Esophagus (tissue), 2 donors: ENCODE data around the gene ELMO3. TPM values are rescaled to one million over a fixed set of nuclear protein-coding genes. Genes with fewer than 3 reads are reported as not detected.

Experiments used
- H3K27ac ChIP-seq, 2 donors: one replicate each; pipeline ENCODE4 v1.5.1; 2013; ENCODE audit warnings: low read depth in 2 of 2, mild to moderate bottlenecking in 2 of 2, inconsistent platforms in 1 of 2, low read length in 1 of 2, moderate library complexity in 1 of 2
- H3K27me3 ChIP-seq, 2 donors: one replicate each; pipeline ENCODE4 v1.6.1; 2013; ENCODE audit warnings: low read length in 2 of 2, control low read depth in 1 of 2, mild to moderate bottlenecking in 1 of 2; ENCODE audit not compliant: insufficient read depth in 2 of 2, control insufficient read depth in 1 of 2
- H3K36me3 ChIP-seq, 2 donors: one replicate each; pipeline ENCODE4 v1.6.1; 2013; ENCODE audit warnings: low read length in 1 of 2; ENCODE audit not compliant: control insufficient read depth in 2 of 2, insufficient read depth in 2 of 2
- H3K4me1 ChIP-seq, 2 donors: one replicate each; pipeline ENCODE4 v1.6.1; 2013; ENCODE audit warnings: low read length in 1 of 2; ENCODE audit not compliant: control insufficient read depth in 2 of 2, insufficient read depth in 2 of 2
- H3K4me3 ChIP-seq, 2 donors: one replicate each; pipeline ENCODE4 v1.5.1; 2013; ENCODE audit warnings: low read length in 2 of 2, mild to moderate bottlenecking in 2 of 2, low read depth in 1 of 2, moderate library complexity in 1 of 2
- H3K9me3 ChIP-seq, 2 donors: one replicate each; pipeline ENCODE4 v1.6.1; 2013; ENCODE audit warnings: mild to moderate bottlenecking in 2 of 2, low read depth in 1 of 2, low read length in 1 of 2, moderate library complexity in 1 of 2; ENCODE audit not compliant: control insufficient read depth in 2 of 2, insufficient read depth in 1 of 2
- WGBS, 2 donors: extraction: QIAGEN DNeasy Blood & Tissue Kit; methylation state at CpG; one replicate each; pipeline ENCODE4 v1.1.7; 2013; 5-methylcytosine and 5-hydroxymethylcytosine counted together
- polyA plus RNA-seq, 2 donors: library from polyadenylated mRNA; stranded (reverse); fragments of 200-250 nt; gene quantifications; one replicate each; pipeline ENCODE4 v1.2.3, GENCODE V29; 2013
- donor health status: healthy with polysubstance abuse.
- donor health status: Bipolar disorder and iron deficiency.

Gene ELMO3
- polyA plus RNA-seq, 2 donors, result 21.5 to 23.7 TPM

DNA sequence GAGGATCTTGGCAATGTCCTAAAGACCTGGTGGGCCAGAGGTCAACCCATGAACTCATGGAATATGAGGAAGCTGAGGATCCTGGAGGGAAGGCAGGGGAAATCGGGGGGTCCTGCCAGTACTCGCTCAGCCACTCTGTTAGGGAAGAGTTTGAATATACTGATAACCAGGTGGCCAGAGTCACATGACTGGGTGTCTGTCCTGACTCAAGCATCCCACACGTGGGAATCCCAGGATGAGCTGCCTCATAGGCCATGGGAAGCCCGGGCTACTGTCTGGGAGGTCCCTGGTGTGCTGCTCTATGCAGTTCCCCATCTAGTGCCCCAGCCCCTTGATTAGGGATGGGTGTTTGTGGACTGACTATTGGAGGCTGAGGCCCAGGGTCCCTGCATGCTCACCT, 10.6 kb upstream of the ELMO3 start:
- Histone ChIP-seq H3K9me3 (no peaks in the 10 kb centered on the region), H3K4me3 (no peak overlapping the region), H3K27ac (no peak overlapping the region), H3K36me3 (no peaks in the 10 kb centered on the region), H3K4me1 (peaks cover 16 to 23% of the 10 kb centered on the region in 2 donors), H3K27me3 (no peaks in the 10 kb centered on the region)
- WGBS, 2 donors, result 81 to 83% methylated on average over 4 of the region's 4 CpGs

DNA sequence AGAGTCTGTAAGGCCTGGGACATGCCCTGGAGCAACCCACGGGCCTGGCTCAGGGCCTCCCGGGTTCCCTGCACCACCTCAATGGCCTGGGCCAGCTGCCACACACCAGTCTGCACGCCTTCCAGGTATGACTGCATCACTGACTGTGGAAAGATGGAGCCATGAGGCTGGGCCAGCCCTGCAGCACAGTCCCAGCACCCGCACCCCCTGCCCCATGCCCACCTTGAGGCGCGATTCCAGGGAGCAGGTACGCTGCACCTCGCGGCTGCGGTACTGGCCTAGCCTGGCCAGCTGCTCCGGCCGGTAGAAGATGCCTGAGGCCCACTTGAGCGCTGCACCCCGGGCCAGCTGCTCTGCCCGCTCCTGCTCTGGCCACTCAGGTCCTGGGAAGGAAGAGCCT, 10.1 kb upstream of the ELMO3 start:
- Histone ChIP-seq H3K4me1 (peaks cover 17 to 27% of the 10 kb centered on the region in 2 donors), H3K9me3 (no peaks in the 10 kb centered on the region), H3K27me3 (no peaks in the 10 kb centered on the region), H3K27ac (no peak overlapping the region), H3K4me3 (no peak overlapping the region), H3K36me3 (peaks cover 0 to under 1% of the 10 kb centered on the region in 2 donors)
- WGBS, 2 donors, result 87 to 90% methylated on average over 15 of the region's 15 CpGs

DNA sequence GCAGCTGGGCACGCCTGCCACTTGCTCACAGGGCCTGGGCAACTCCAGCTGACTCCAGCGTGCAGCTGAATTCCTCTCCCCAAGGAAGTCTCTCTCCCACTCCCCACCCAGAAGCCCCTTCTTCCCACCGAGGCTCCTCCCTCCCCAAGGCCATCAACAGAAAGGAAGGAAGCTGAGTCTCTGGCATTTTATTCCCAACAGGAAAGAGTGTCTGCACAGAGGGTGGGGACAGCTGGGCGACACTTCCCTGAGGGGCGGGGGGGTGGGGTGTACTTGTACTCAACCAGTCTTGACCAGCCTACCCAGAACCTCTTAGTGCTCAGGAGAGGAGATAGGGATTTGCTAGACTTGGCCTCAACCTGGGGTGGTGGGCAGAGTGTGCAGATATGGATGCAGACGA, 8.9 kb upstream of the ELMO3 start, which contains the start of gene EXOC3L1:
Gene EXOC3L1 (minus strand): TSS at position 96 of the 400 bp plus-strand sequence. CDS start 460 bp downstream, outside the sequence.
- Histone ChIP-seq H3K36me3 (peaks cover 0 to 11% of the 10 kb centered on the region in 2 donors), H3K4me3 (no peak within 1 kb of the TSS), H3K4me1 (peaks cover 11 to 19% of the 10 kb centered on the region in 2 donors), H3K27ac (no peak within 1 kb of the TSS), H3K9me3 (no peaks in the 10 kb centered on the region), H3K27me3 (no peaks in the 10 kb centered on the region)
- 50 to 56% methylated on average over 6 of the region's 6 CpGs for WGBS, 2 donors

DNA sequence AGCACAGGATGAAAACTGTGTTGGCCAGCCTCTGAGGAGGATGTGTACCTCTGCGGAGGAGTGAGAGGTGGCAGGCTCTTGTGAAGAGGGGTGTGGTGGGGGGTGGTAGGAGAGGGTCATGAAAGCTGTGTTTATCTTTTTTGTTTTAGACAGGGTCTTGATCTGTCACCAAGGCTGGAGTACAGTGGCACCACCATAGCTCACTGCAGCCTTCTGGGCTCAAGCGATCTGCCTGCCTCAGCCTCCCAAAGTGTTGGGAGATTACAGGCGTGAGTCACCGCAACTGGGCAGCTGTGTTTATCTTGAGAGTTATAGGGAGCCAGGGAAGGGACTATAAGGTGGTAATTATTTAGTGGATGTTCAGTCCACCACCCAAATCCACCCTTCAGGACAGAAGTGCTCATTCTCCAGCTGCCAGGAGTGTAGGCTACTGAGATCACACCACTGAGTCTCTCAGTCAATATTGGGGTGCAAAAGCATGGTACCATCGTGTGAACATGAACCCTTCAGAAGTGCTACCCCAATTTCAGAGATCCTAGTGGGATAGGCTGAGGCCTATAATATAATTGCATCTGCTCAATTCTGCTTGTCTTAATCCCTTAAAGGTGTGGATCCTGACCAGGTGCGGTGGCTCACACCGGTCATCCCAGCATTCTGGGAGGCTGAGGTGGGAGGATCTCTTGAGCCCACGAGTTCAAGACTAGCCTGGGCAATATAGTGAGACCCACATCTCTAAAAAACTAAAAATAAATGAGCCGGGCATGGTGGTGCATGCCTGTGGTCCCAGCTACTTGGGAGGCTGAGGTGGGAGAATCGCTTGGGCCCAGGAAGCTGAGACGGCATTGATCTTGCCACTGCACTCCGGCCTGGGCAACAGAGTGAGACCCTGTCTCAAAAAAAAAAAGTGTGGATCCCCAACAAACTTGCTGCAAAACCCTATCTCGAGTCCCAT, 8.2 kb upstream of the ELMO3 start:
- H3K36me3 ChIP-seq, result peaks cover 0 to 17% of the 10 kb centered on the region in 2 donors
- H3K9me3 ChIP-seq, result no peaks in the 10 kb centered on the region
- peaks cover 8 to 15% of the 10 kb centered on the region in 2 donors for H3K4me1 ChIP-seq
- H3K27ac ChIP-seq, result no peak overlapping the region
- WGBS, 2 donors, result 75 to 79% methylated on average over 13 of the region's 13 CpGs
- H3K4me3 ChIP-seq, result no peak overlapping the region
- no peaks in the 10 kb centered on the region for H3K27me3 ChIP-seq

DNA sequence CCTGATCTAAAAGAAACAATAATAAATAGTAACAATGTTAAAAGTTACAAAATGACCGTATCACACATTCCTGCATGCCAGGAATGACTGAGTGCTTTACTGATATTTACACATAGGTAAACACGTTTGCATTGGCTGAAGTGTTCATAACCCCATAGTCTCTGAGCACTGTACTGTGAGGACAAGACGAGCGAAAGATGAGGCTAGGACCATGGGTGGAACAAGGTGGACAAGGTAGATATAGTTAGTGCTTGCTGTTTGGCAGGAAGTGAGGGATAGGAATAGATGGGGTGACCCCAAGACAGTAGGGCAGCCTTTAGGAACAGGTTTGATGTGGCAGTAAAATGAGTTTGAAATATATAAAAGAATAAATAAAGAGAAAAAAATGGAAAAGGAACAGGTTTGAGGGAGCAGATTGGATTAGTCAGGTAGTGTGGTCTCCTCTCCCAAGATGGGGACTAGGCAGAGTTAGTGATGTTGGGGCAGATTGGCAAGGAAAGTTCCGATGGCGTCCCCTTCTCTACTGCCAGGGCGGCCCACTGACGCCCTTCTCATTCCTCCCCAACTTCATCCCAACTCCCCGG, 7.4 kb upstream of the ELMO3 start:
- no peak overlapping the region for H3K4me3 ChIP-seq
- H3K9me3 ChIP-seq, result no peaks in the 10 kb centered on the region
- H3K4me1 ChIP-seq, result peaks cover 8 to 15% of the 10 kb centered on the region in 2 donors
- 19 to 25% methylated on average over 9 of the region's 9 CpGs for WGBS, 2 donors
- H3K27ac ChIP-seq, result peak overlapping the region in 1 of 2 donors; percentile 83
- peaks cover 0 to 25% of the 10 kb centered on the region in 2 donors for H3K36me3 ChIP-seq
- H3K27me3 ChIP-seq, result no peaks in the 10 kb centered on the region

DNA sequence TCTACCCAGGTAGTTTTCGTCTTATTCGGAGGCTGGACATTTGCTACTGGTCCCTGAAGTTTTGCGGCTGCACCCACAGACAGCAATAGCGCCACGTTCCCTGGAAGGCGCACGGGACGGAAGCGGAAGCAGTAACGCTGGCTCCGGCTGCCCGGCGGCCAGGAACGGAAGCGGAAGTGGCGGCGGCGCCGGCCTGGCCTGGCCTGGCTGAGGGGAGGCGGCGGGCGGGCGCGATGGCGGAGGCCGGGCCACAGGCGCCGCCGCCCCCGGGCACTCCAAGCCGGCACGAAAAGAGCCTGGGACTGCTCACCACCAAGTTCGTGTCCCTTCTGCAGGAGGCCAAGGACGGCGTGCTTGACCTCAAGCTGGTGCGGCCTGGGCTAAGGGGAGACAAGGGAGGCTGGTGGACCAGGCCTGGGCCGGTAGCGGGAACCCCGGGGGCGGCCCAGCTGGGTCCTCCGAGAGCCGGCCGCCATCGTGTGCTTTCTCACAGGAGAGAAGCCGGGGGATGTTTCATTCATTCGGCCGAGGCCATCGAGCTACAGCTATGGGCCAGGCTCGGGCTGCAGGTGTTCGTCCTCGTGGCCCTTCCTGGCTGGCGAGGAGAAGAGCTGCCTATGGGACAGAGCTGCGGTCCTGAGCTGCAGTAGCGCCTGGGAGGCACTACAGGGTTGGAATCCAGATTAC, 6.8 kb upstream of the ELMO3 start, which contains the start of gene E2F4:
Gene E2F4 (plus strand): TSS at position 161 of the 687 bp plus-strand sequence. CDS start 73 bp downstream, at position 234.
- no peaks in the 10 kb centered on the region for H3K9me3 ChIP-seq
- H3K27ac ChIP-seq, result peak within 1 kb of the TSS; percentile 69 to 83
- peaks cover 0 to 31% of the 10 kb centered on the region in 2 donors for H3K36me3 ChIP-seq
- 0% methylated on average over 40 to 54 of the region's 54 CpGs for WGBS, 2 donors
- H3K4me3 ChIP-seq, result peak within 1 kb of the TSS; percentile 93 to 97
- peaks cover 8 to 15% of the 10 kb centered on the region in 2 donors for H3K4me1 ChIP-seq
- no peaks in the 10 kb centered on the region for H3K27me3 ChIP-seq

DNA sequence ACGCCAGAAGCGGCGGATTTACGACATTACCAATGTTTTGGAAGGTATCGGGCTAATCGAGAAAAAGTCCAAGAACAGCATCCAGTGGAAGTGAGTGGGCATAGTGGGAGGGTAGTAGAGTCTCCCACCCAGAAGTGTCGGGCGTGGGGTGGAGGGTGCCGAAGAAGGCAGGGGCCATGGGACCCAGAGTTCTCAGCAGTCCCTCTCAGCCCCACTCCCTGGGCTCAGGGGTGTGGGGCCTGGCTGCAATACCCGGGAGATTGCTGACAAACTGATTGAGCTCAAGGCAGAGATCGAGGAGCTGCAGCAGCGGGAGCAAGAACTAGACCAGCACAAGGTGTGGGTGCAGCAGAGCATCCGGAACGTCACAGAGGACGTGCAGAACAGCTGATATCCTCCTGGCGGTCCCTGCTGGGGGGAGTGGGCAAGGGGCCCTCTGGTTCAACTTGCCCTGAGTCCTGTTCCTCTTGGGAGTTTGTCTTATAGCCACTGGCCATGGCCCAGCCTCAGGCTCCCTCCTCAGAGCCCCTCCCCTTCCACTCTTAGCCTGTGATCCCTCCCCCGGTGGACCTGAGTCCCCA, 6.1 kb upstream of the ELMO3 start:
- 22 to 24% methylated on average over 17 of the region's 17 CpGs for WGBS, 2 donors

DNA sequence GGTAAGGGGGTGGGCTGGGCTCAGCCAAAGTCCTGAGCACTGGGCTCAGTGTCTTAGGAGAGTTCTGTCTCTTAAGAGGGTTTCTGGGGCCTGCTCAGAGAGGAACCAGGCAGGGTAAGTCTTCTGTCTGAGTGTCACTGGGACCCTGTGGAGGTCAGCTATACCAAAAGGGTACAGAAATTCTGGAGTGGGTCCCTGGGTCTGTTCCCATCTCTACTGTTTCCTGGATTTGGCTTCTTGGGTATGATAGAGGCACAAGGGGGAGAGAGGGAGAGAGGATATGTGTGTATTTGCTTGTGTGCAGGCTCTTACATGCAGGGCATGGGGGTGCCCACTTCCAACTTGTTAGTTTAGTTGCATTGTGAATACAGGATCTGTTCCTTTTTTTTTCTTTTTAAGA, 5.4 kb upstream of the ELMO3 start:
- peak overlapping the region in 1 of 2 donors; percentile 93 for H3K4me3 ChIP-seq
- H3K4me1 ChIP-seq, result peaks cover 8 to 21% of the 10 kb centered on the region in 2 donors
- H3K27me3 ChIP-seq, result no peaks in the 10 kb centered on the region
- H3K36me3 ChIP-seq, result peaks cover 0 to 41% of the 10 kb centered on the region in 2 donors
- H3K9me3 ChIP-seq, result no peaks in the 10 kb centered on the region
- H3K27ac ChIP-seq, result no peak overlapping the region

More for the DNA sequence above, 6.1 kb upstream of the ELMO3 start:
- Histone ChIP-seq H3K4me3 (peak overlapping the region; percentile 93 to 97), H3K9me3 (no peaks in the 10 kb centered on the region), H3K36me3 (peaks cover 0 to 38% of the 10 kb centered on the region in 2 donors), H3K27ac (peak overlapping the region; percentile 69 to 83), H3K27me3 (no peaks in the 10 kb centered on the region), H3K4me1 (peaks cover 8 to 15% of the 10 kb centered on the region in 2 donors)

DNA sequence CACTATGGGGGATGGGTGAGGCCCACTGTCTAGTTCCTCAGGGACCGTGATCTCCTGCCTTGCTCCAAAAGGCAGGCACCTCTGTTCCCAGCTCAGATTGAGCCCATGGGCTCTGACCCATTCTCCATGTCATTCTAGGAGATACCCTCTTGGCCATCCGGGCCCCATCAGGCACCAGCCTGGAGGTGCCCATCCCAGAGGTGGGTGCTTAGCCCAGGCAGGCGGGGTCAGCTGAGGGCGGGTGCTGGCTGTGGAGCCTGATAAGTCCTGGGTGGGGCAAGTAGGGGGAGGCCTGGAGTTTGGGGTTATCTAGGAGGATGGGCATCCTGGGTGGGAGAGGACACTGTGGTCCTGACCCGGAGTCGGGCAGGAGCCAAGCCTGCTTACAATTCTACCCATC, 4.7 kb upstream of the ELMO3 start:
- Histone ChIP-seq H3K4me1 (peaks cover 8 to 21% of the 10 kb centered on the region in 2 donors), H3K4me3 (no peak overlapping the region), H3K27ac (no peak overlapping the region), H3K27me3 (no peaks in the 10 kb centered on the region), H3K36me3 (peaks cover 0 to 41% of the 10 kb centered on the region in 2 donors), H3K9me3 (no peaks in the 10 kb centered on the region)
- 86 to 87% methylated on average over 6 of the region's 6 CpGs for WGBS, 2 donors
